GM23338 (cell line): ENCODE data around the gene TIMM23B.

Experiments used
- CREB1 ChIP-seq: fragments of 250-450 bp; sonication (Bioruptor Pico); IDR thresholded peaks from 2 replicates; pipeline ENCODE4 v1.5.0; 2020; ENCODE audit warnings: low read depth, mild to moderate bottlenecking, moderate library complexity
- EZH2 ChIP-seq: fragments of 200-600 bp; sonication (generic); IDR thresholded peaks from one replicate; pipeline ENCODE4 v1.8.0; 2017; ENCODE audit warnings: antibody characterized with exemption, mild to moderate bottlenecking, low read depth; ENCODE audit not compliant: unreplicated experiment
- EZH2phosphoT487 ChIP-seq: fragments of 200-600 bp; sonication (generic); IDR thresholded peaks from one replicate; pipeline ENCODE4 v1.8.1; 2018; ENCODE audit warnings: antibody characterized with exemption; ENCODE audit not compliant: unreplicated experiment
- JUNB ChIP-seq: IDR thresholded peaks from one replicate; pipeline ENCODE4 v1.6.1; 2016; ENCODE audit warnings: antibody characterized with exemption; ENCODE audit not compliant: unreplicated experiment
- POLR2AphosphoS5 ChIP-seq: IDR thresholded peaks from 2 replicates; pipeline ENCODE4 v1.6.1; 2016; ENCODE audit warnings: antibody characterized with exemption, low read depth
- STAT1 ChIP-seq: IDR thresholded peaks from one replicate; pipeline ENCODE4 v1.6.1; 2016; ENCODE audit warnings: antibody characterized with exemption; ENCODE audit not compliant: unreplicated experiment
- ZNF331 ChIP-seq: fragments of 250-450 bp; sonication (Bioruptor Pico); IDR thresholded peaks from 2 replicates; pipeline ENCODE4 v1.5.0; 2020; ENCODE audit warnings: low read depth, mild to moderate bottlenecking, moderate library complexity
- TF ChIP-seq, protein P1 (sequence below): IDR thresholded peaks from one replicate; pipeline ENCODE4 v1.6.1; 2018; ENCODE audit warnings: antibody characterized with exemption; ENCODE audit not compliant: unreplicated experiment
- TF ChIP-seq, protein P2 (sequence below), 2 experiments: fragments of 200-600 bp in 1 of 2; sonication (generic) in 1 of 2; conservative IDR thresholded peaks; 2 replicates each; pipeline versions ENCODE4 v1.5.1 to v1.6.1; 2016 to 2017; ENCODE audit warnings: antibody characterized with exemption in 2 of 2, low read depth in 2 of 2, mild to moderate bottlenecking in 2 of 2, moderate library complexity in 1 of 2
- TF ChIP-seq, protein P3 (sequence below): IDR thresholded peaks from 2 replicates; pipeline ENCODE4 v1.6.1; 2016; ENCODE audit warnings: antibody characterized with exemption
- TF ChIP-seq, protein P4 (sequence below): fragments of 250-450 bp; sonication (Bioruptor Pico); IDR thresholded peaks from 2 replicates; pipeline ENCODE4 v1.5.0; 2020; ENCODE audit warnings: mild to moderate bottlenecking, moderate library complexity

DNA sequence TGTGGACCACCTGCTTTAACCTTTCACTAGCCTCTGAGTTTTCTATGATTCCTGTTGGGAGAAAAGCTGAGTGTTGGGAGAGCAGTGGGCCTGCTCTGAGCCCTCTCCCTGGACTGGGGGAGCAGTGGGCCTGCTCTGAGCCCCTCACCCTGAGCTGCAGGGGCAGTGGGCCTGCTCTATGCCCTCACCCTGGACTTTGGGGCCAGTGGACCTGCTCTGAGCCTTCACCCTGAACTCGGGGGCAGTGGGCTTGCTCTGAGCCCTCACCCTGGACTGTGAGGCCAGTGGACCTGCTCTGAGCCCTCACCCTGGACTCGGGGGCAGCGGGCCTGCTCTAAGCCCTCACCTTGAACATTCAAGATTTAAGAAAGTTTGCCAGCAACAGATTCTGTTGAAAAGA lies 79.8 kb downstream of the TIMM23B start:
- TF ChIP-seq, protein P1, sequence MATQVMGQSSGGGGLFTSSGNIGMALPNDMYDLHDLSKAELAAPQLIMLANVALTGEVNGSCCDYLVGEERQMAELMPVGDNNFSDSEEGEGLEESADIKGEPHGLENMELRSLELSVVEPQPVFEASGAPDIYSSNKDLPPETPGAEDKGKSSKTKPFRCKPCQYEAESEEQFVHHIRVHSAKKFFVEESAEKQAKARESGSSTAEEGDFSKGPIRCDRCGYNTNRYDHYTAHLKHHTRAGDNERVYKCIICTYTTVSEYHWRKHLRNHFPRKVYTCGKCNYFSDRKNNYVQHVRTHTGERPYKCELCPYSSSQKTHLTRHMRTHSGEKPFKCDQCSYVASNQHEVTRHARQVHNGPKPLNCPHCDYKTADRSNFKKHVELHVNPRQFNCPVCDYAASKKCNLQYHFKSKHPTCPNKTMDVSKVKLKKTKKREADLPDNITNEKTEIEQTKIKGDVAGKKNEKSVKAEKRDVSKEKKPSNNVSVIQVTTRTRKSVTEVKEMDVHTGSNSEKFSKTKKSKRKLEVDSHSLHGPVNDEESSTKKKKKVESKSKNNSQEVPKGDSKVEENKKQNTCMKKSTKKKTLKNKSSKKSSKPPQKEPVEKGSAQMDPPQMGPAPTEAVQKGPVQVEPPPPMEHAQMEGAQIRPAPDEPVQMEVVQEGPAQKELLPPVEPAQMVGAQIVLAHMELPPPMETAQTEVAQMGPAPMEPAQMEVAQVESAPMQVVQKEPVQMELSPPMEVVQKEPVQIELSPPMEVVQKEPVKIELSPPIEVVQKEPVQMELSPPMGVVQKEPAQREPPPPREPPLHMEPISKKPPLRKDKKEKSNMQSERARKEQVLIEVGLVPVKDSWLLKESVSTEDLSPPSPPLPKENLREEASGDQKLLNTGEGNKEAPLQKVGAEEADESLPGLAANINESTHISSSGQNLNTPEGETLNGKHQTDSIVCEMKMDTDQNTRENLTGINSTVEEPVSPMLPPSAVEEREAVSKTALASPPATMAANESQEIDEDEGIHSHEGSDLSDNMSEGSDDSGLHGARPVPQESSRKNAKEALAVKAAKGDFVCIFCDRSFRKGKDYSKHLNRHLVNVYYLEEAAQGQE, result no peak
- TF ChIP-seq, protein P2, sequence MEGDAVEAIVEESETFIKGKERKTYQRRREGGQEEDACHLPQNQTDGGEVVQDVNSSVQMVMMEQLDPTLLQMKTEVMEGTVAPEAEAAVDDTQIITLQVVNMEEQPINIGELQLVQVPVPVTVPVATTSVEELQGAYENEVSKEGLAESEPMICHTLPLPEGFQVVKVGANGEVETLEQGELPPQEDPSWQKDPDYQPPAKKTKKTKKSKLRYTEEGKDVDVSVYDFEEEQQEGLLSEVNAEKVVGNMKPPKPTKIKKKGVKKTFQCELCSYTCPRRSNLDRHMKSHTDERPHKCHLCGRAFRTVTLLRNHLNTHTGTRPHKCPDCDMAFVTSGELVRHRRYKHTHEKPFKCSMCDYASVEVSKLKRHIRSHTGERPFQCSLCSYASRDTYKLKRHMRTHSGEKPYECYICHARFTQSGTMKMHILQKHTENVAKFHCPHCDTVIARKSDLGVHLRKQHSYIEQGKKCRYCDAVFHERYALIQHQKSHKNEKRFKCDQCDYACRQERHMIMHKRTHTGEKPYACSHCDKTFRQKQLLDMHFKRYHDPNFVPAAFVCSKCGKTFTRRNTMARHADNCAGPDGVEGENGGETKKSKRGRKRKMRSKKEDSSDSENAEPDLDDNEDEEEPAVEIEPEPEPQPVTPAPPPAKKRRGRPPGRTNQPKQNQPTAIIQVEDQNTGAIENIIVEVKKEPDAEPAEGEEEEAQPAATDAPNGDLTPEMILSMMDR (conservative IDR thresholded peaks at IDR 0.05; ENCODE audit: low read depth in 2 of 2), result no peak
- TF ChIP-seq EZH2 (no peak), EZH2phosphoT487 (no peak), CREB1 (no peak), ZNF331 (CRISPR knock-in tag) (no peak), STAT1 (no peak), POLR2AphosphoS5 (no peak), JUNB (no peak)
- TF ChIP-seq, protein P3, sequence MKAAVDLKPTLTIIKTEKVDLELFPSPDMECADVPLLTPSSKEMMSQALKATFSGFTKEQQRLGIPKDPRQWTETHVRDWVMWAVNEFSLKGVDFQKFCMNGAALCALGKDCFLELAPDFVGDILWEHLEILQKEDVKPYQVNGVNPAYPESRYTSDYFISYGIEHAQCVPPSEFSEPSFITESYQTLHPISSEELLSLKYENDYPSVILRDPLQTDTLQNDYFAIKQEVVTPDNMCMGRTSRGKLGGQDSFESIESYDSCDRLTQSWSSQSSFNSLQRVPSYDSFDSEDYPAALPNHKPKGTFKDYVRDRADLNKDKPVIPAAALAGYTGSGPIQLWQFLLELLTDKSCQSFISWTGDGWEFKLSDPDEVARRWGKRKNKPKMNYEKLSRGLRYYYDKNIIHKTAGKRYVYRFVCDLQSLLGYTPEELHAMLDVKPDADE, result no peak
- TF ChIP-seq, protein P4, sequence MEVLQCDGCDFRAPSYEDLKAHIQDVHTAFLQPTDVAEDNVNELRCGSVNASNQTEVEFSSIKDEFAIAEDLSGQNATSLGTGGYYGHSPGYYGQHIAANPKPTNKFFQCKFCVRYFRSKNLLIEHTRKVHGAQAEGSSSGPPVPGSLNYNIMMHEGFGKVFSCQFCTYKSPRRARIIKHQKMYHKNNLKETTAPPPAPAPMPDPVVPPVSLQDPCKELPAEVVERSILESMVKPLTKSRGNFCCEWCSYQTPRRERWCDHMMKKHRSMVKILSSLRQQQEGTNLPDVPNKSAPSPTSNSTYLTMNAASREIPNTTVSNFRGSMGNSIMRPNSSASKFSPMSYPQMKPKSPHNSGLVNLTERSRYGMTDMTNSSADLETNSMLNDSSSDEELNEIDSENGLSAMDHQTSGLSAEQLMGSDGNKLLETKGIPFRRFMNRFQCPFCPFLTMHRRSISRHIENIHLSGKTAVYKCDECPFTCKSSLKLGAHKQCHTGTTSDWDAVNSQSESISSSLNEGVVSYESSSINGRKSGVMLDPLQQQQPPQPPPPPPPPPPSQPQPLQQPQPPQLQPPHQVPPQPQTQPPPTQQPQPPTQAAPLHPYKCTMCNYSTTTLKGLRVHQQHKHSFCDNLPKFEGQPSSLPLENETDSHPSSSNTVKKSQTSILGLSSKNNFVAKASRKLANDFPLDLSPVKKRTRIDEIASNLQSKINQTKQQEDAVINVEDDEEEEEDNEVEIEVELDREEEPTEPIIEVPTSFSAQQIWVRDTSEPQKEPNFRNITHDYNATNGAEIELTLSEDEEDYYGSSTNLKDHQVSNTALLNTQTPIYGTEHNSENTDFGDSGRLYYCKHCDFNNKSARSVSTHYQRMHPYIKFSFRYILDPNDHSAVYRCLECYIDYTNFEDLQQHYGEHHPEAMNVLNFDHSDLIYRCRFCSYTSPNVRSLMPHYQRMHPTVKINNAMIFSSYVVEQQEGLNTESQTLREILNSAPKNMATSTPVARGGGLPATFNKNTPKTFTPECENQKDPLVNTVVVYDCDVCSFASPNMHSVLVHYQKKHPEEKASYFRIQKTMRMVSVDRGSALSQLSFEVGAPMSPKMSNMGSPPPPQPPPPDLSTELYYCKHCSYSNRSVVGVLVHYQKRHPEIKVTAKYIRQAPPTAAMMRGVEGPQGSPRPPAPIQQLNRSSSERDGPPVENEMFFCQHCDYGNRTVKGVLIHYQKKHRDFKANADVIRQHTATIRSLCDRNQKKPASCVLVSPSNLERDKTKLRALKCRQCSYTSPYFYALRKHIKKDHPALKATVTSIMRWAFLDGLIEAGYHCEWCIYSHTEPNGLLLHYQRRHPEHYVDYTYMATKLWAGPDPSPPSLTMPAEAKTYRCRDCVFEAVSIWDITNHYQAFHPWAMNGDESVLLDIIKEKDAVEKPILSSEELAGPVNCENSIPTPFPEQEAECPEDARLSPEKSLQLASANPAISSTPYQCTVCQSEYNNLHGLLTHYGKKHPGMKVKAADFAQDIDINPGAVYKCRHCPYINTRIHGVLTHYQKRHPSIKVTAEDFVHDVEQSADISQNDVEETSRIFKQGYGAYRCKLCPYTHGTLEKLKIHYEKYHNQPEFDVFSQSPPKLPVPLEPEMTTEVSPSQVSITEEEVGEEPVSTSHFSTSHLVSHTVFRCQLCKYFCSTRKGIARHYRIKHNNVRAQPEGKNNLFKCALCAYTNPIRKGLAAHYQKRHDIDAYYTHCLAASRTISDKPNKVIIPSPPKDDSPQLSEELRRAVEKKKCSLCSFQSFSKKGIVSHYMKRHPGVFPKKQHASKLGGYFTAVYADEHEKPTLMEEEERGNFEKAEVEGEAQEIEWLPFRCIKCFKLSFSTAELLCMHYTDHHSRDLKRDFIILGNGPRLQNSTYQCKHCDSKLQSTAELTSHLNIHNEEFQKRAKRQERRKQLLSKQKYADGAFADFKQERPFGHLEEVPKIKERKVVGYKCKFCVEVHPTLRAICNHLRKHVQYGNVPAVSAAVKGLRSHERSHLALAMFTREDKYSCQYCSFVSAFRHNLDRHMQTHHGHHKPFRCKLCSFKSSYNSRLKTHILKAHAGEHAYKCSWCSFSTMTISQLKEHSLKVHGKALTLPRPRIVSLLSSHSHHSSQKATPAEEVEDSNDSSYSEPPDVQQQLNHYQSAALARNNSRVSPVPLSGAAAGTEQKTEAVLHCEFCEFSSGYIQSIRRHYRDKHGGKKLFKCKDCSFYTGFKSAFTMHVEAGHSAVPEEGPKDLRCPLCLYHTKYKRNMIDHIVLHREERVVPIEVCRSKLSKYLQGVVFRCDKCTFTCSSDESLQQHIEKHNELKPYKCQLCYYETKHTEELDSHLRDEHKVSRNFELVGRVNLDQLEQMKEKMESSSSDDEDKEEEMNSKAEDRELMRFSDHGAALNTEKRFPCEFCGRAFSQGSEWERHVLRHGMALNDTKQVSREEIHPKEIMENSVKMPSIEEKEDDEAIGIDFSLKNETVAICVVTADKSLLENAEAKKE (CRISPR knock-in tag), result no peak
